ENCODE measurements around the gene PLEKHG3. TPM values are rescaled to one million over a fixed set of nuclear protein-coding genes. Genes with fewer than 3 reads are reported as not detected.
A peak's percentile ranks its signal among the peaks of the same experiment; 100 is the strongest.

The PLEKHG3 gene
- total and polyA plus RNA-seq, 2 experiments from 2014 or later, result 23.0 to 83.1 TPM

- no peak for TF ChIP-seq ZNF462 (CRISPR knock-in tag; IDR thresholded peaks at IDR 0.05)
- TF ChIP-seq EZH2 (IDR thresholded peaks at IDR 0.05; ENCODE audit: low read depth, unreplicated experiment), result no peak
- TF ChIP-seq JUNB (IDR thresholded peaks at IDR 0.05; ENCODE audit: unreplicated experiment), result no peak
- TF ChIP-seq STAT1 (IDR thresholded peaks at IDR 0.05; ENCODE audit: unreplicated experiment), result no peak
- TF ChIP-seq CREB1 (CRISPR knock-in tag; IDR thresholded peaks at IDR 0.05; ENCODE audit: low read depth), result no peak
Observed at GRCh38 chr14:64663174-64663573, 41.0 kb upstream of the PLEKHG3 start (continued).

- Histone ChIP-seq H4K20me1 (replicated peaks; ENCODE audit: insufficient read depth) (no peaks in the 10 kb centered on the region), H3K4me1 (ENCODE audit: insufficient read depth) (peaks cover 5% of the 10 kb centered on the region; the same call in 1 of the 2 replicates), H3K36me3 (ENCODE audit: insufficient read depth) (no peaks in the 10 kb centered on the region), H3K79me2 (replicated peaks; ENCODE audit: insufficient read depth) (no peaks in the 10 kb centered on the region), H3K4me3 (no peak overlapping the region), H3K27me3 (ENCODE audit: insufficient read depth) (no peaks in the 10 kb centered on the region), H3F3A (replicated peaks; ENCODE audit: low read depth) (no peaks in the 10 kb centered on the region), H2AFZ (no peak overlapping the region), H3K27ac (ENCODE audit: low read depth) (no peak overlapping the region), H3K4me2 (no peak overlapping the region), H3K9me2 (ENCODE audit: insufficient read depth) (no peaks in the 10 kb centered on the region)
- Mint-ChIP-seq H3K4me1 (peaks cover 11% of the 10 kb centered on the region; the same call in 2 of the 3 replicates), H3K27ac (no peak overlapping the region), H3K36me3 (ENCODE audit: low read depth) (no peaks in the 10 kb centered on the region), H3K4me3 (no peak overlapping the region), H3K27me3 (ENCODE audit: insufficient read depth, low read depth, poor library complexity) (peaks cover 2% of the 10 kb centered on the region), H3K9me3 (no peaks in the 10 kb centered on the region; the same call in 2 of the 3 replicates)
- peak; percentile 84 to 87 for TF ChIP-seq CTCF (conservative IDR thresholded peaks at IDR 0.05; ENCODE audit: low read depth in 2 of 2)
- no peak for TF ChIP-seq JUNB (IDR thresholded peaks at IDR 0.05; ENCODE audit: unreplicated experiment)
- peak; percentile 85 for DNase-seq (ENCODE audit: low spot score)
- peak; percentile 63 for ATAC-seq
Observed at GRCh38 chr14:64671591-64671990, 32.6 kb upstream of the PLEKHG3 start.
